Endothelial cell of umbilical vein (primary cell): ENCODE data around the gene IRF1. TPM values are rescaled to one million over a fixed set of nuclear protein-coding genes. Genes with fewer than 3 reads are reported as not detected.

ENCODE experiments used
- BruUV-seq: library from RNA; stranded (reverse); fragments of 400-500 nt; replicated peaks from 2 replicates; lab custom pipeline; 2021; lab: Mats Ljungman, UMichigan
- CTCF ChIA-PET: fragments of 300-600, 350-600 bp; sonication (Branson Sonifier 250); formaldehyde crosslinking; loops from one replicate; lab custom pipeline; 2021; ENCODE audit warnings: antibody characterized with exemption, inconsistent platforms; lab: Charles Lee
- POLR2A ChIA-PET: fragments of 300-600, 350-600 bp; sonication (Branson Sonifier 250); formaldehyde crosslinking; loops from one replicate; lab custom pipeline; 2021; ENCODE audit warnings: antibody characterized with exemption, inconsistent platforms; lab: Charles Lee
- DNase-seq: peaks from one replicate; pipeline ENCODE4 v3.0.0-alpha.2; 2011; ENCODE audit warnings: low read depth, low spot score
- FAIRE-seq: peaks from 2 replicates; lab custom pipeline; 2011; peaks lifted over from hg19 to GRCh38; lab: Jason Lieb, UNC
- H2AFZ ChIP-seq: 2 replicates; pipeline ENCODE4 v1.6.0; 2012; ENCODE audit warnings: low read depth, low read length, control low read depth, inconsistent platforms
- H3K27ac ChIP-seq: 2 replicates; pipeline ENCODE4 v1.5.1; 2011; ENCODE audit warnings: low read depth, mild to moderate bottlenecking, control low read depth, low read length, moderate library complexity; ENCODE audit not compliant: insufficient read depth
- H3K27me3 ChIP-seq, 2 experiments: 2 replicates each; pipeline versions ENCODE4 v1.6.0 to v1.6.1; 2011; ENCODE audit warnings: low read length in 2 of 2, mixed read lengths in 1 of 2; ENCODE audit not compliant: control insufficient read depth in 2 of 2, insufficient read depth in 2 of 2
- H3K36me3 ChIP-seq, 2 experiments: 2 replicates in 1 of 2; 3 replicates in 1 of 2; pipeline ENCODE4 v1.5.1; 2011; ENCODE audit warnings: low read length in 2 of 2, mild to moderate bottlenecking in 1 of 2, moderate library complexity in 1 of 2; ENCODE audit not compliant: control insufficient read depth in 2 of 2, insufficient read depth in 2 of 2; ENCODE audit errors: extremely low read depth in 1 of 2
- H3K4me1 ChIP-seq: 3 replicates; pipeline ENCODE4 v1.5.1; 2011; ENCODE audit warnings: mild to moderate bottlenecking, low read length; ENCODE audit not compliant: control insufficient read depth, insufficient read depth; ENCODE audit errors: extremely low read depth
- H3K4me2 ChIP-seq: 2 replicates; pipeline ENCODE4 v1.6.1; 2011; ENCODE audit warnings: low read length, control low read depth, mixed read lengths; ENCODE audit not compliant: insufficient read depth
- H3K4me3 ChIP-seq, 3 experiments: fragments of 200-600 bp in 1 of 3; sonication (generic), shearing (Covaris generic) in 1 of 3; replicated peaks in 1 of 3; 2 replicates each; pipeline ENCODE4 v1.5.1; 2011 to 2016; ENCODE audit warnings: control low read depth in 3 of 3, low read length in 3 of 3, mild to moderate bottlenecking in 2 of 3, inconsistent platforms in 1 of 3, low read depth in 1 of 3, moderate library complexity in 1 of 3; ENCODE audit not compliant: insufficient read depth in 1 of 3
- H3K79me2 ChIP-seq: 2 replicates; pipeline ENCODE4 v1.6.0; 2012; ENCODE audit warnings: low read length, inconsistent platforms; ENCODE audit not compliant: control insufficient read depth, insufficient read depth
- H3K9ac ChIP-seq: replicated peaks from 2 replicates; pipeline ENCODE3; 2011; ENCODE audit warnings: low read length, control low read depth; ENCODE audit not compliant: insufficient read depth; ENCODE audit errors: extremely low read depth
- H3K9me1 ChIP-seq: replicated peaks from 3 replicates; pipeline ENCODE4 v1.6.0; 2011; ENCODE audit warnings: mild to moderate bottlenecking, low read length; ENCODE audit not compliant: control insufficient read depth, insufficient read depth; ENCODE audit errors: extremely low read depth
- H3K9me3 ChIP-seq: replicated peaks from 2 replicates; pipeline ENCODE4 v1.5.1; 2012; ENCODE audit warnings: low read length, inconsistent platforms; ENCODE audit not compliant: control insufficient read depth, insufficient read depth
- H4K20me1 ChIP-seq: replicated peaks from 2 replicates; pipeline ENCODE3; 2011; ENCODE audit warnings: mild to moderate bottlenecking, low read length; ENCODE audit not compliant: control insufficient read depth, insufficient read depth; ENCODE audit errors: extremely low read depth
- CTCF ChIP-seq, 2 donors: IDR thresholded peaks; 1 replicate in 1 of 2; 2 replicates in 1 of 2; pipeline ENCODE4 v1.5.1; 2011; ENCODE audit warnings: low read length in 2 of 2, mild to moderate bottlenecking in 2 of 2, moderate library complexity in 2 of 2, control low read depth in 1 of 2, inconsistent platforms in 1 of 2, low read depth in 1 of 2; ENCODE audit not compliant: insufficient read depth in 1 of 2; ENCODE audit errors: extremely low read depth in 1 of 2
- EZH2 ChIP-seq: IDR thresholded peaks from 2 replicates; pipeline ENCODE4 v1.6.1; 2012; ENCODE audit warnings: borderline replicate concordance, low read depth, mild to moderate bottlenecking, moderate library complexity, low read length, inconsistent platforms; ENCODE audit not compliant: severe bottlenecking
- FOS ChIP-seq: IDR thresholded peaks from 2 replicates; pipeline ENCODE4 v1.6.1; 2011; ENCODE audit warnings: mild to moderate bottlenecking, low read length, moderate library complexity, borderline replicate concordance; ENCODE audit not compliant: insufficient read depth
- GATA2 ChIP-seq: IDR thresholded peaks from 2 replicates; pipeline ENCODE4 v1.7.0; 2011; ENCODE audit warnings: low read depth, mild to moderate bottlenecking, moderate library complexity, mixed read lengths, low read length; ENCODE audit not compliant: insufficient read length, insufficient read depth
- JUN ChIP-seq: IDR thresholded peaks from 2 replicates; pipeline ENCODE4 v1.6.1; 2011; ENCODE audit warnings: borderline replicate concordance, low read depth; ENCODE audit not compliant: insufficient read length, insufficient read depth
- MAX ChIP-seq: IDR thresholded peaks from 2 replicates; pipeline ENCODE4 v1.6.1; 2011; ENCODE audit not compliant: insufficient read depth, insufficient read length
- MYC ChIP-seq: IDR thresholded peaks from one replicate; pipeline ENCODE4 v1.6.1; 2011; ENCODE audit warnings: mild to moderate bottlenecking, low read depth, low read length
- POLR2A ChIP-seq: IDR thresholded peaks from 2 replicates; pipeline ENCODE4 v1.6.1; 2012; ENCODE audit warnings: low read depth, mild to moderate bottlenecking, control low read depth, low read length
- POLR2AphosphoS5 ChIP-seq: IDR thresholded peaks from 2 replicates; pipeline ENCODE4 v1.6.1; 2012; ENCODE audit warnings: low read depth, mild to moderate bottlenecking, control low read depth, low read length, moderate library complexity; ENCODE audit not compliant: insufficient read depth
- dilution Hi-C: fragments of 300-500 bp; cut with MboI; formaldehyde crosslinking; loops from one replicate; pipeline ENCODE4 v1.15.0; 2019; ENCODE audit warnings: low sequenced_read_pairs; ENCODE audit not compliant: extremely low pct_ligation_motif_present
- intact Hi-C: fragments of 100-400 bp; cut with micrococcal nuclease; formaldehyde crosslinking; loops from one replicate; pipeline ENCODE4 v1.10.0; 2022
- polyA plus RNA-seq, 4 experiments: library from polyadenylated mRNA; depleted of rRNA in 3 of 4; stranded (reverse) in 3 of 4; unstranded in 1 of 4; fragments of >200 nt; gene quantifications; 2 replicates each; pipeline versions ENCODE4 v1.2.1 to v1.2.3, GENCODE V29; 2011 to 2012; ENCODE audit warnings: missing spikeins in 1 of 4
- total RNA-seq: library from RNA; stranded (reverse); gene quantifications from 2 replicates; pipeline ENCODE4 v1.2.3, GENCODE V29; 2021

IRF1 gene
- total and polyA plus RNA-seq, 2 donors (not counting 3 experiments of a cell fraction or from before 2014, with no cell fraction given) = 12.3 to 28.0 TPM

DNA sequence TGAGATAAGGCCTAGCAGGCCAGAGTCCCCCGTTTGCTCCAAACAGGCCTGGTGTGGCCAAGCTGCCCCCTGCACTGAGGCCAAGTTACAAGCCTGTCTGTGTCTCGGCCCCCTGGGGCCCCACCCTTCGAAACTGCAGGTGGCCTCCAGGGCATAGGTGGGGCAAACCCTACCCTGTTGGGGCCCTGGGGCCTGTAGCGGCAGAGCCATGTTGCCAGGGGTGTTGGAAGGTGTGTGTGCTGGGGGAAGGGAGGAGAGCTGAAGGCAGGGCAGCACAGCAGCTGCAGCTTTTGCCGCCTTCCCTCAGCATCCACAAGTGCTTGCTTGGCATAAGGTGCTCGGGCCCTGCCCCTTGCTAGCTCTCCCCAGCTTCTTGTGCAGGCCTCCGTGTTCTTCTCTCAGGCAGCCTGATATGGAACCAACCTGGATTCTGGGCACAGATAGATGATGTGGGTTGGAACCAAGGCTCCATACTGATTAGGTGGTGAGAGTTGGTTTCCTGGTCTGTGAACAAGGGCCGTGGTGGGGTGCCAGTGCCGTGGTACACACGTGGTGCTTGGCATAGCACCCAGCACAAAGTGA is 12.7 kb downstream of the IRF1 start:
- intact Hi-C loops (no loop called here), dilution Hi-C loops (no loop called here)
- Histone ChIP-seq H3K9me3 (no peaks in the 10 kb centered on the region), H3K9ac (no peak overlapping the region), H3K4me2 (no peak overlapping the region), H3K4me1 (no peaks in the 10 kb centered on the region), H3K4me3 (no peak overlapping the region), H3K27me3 (no peaks in the 10 kb centered on the region), H3K36me3 (no peaks in the 10 kb centered on the region), H3K9me1 (no peaks in the 10 kb centered on the region), H3K27ac (no peak overlapping the region), H2AFZ (no peak overlapping the region), H4K20me1 (no peaks in the 10 kb centered on the region), H3K79me2 (no peaks in the 10 kb centered on the region)
- FAIRE-seq (no peak), DNase-seq (no peak)
- CTCF ChIA-PET = interaction anchor here (1.0 to 3.7 kb wide), 7 partner anchors 11 to 90 kb away, joined by 3 to 33 read pairs (median 5); partner anchors contain the start of gene IRF1
- no TSS peak for BruUV-seq
- POLR2A ChIA-PET = interaction anchor here (4.2 kb wide), 1 partner anchor 13 kb away, joined by 20 read pairs; the partner anchor contains the start of gene IRF1
- TF ChIP-seq MAX = no peak
- no peak for TF ChIP-seq MYC
- TF ChIP-seq JUN = no peak
- TF ChIP-seq POLR2AphosphoS5 = no peak
- no peak for TF ChIP-seq EZH2
- no peak for TF ChIP-seq POLR2A
- no peak for TF ChIP-seq GATA2
- TF ChIP-seq CTCF (IDR thresholded peaks at IDR 0.05; ENCODE audit: extremely low read depth in 1 of 2, insufficient read depth in 1 of 2, low read depth in 1 of 2, low read length in 2 of 2) = no peak
- no peak for TF ChIP-seq FOS
